ENCODE measurements around the gene ERP44. TPM values are rescaled to one million over a fixed set of nuclear protein-coding genes. Genes with fewer than 3 reads are reported as not detected.

The ERP44 gene
- total RNA-seq, 4 donors from 2014 or later, result 7.6 to 21.9 (median 12.6) TPM

GRCh38 chr9:100033877-100034551 lies 64.8 kb downstream of the ERP44 start:
- no peaks in the 10 kb centered on the region for H3K4me1 ChIP-seq
- H3K36me3 ChIP-seq, result no peaks in the 10 kb centered on the region
- H3K9me3 ChIP-seq, result peaks cover 0 to 3% of the 10 kb centered on the region in 2 donors
- DNase-seq, result no peak
- intact Hi-C loops (cut with DNase I; ENCODE audit: low total_unique reads), result no loop called here
- H3K4me3 ChIP-seq, result no peak overlapping the region
- no peaks in the 10 kb centered on the region for H3K27me3 ChIP-seq
- TF ChIP-seq POLR2A (IDR thresholded peaks at IDR 0.05) (no peak), CTCF (IDR thresholded peaks at IDR 0.05) (no peak)
- H3K27ac ChIP-seq, result no peak overlapping the region

- H3K27ac ChIP-seq, result no peak overlapping the region
- no peaks in the 10 kb centered on the region for H3K9me3 ChIP-seq
- TF ChIP-seq CTCF (IDR thresholded peaks at IDR 0.05), result no peak
- TF ChIP-seq POLR2A (IDR thresholded peaks at IDR 0.05), result no peak
- no peak overlapping the region for H3K4me3 ChIP-seq
- no peaks in the 10 kb centered on the region for H3K4me1 ChIP-seq
- intact Hi-C loops (cut with DNase I; ENCODE audit: low total_unique reads), result no loop called here
- H3K36me3 ChIP-seq, result no peaks in the 10 kb centered on the region
- H3K27me3 ChIP-seq, result no peaks in the 10 kb centered on the region
- no peak for DNase-seq
Observed at GRCh38 chr9:100030548-100030947, 68.3 kb downstream of the ERP44 start.

GRCh38 chr9:100029251-100029650 lies 69.5 kb downstream of the ERP44 start:
- H3K36me3 ChIP-seq, result no peaks in the 10 kb centered on the region
- no peak for TF ChIP-seq CTCF (IDR thresholded peaks at IDR 0.05)
- H3K4me3 ChIP-seq, result no peak overlapping the region
- H3K4me1 ChIP-seq, result no peaks in the 10 kb centered on the region
- no peaks in the 10 kb centered on the region for H3K27me3 ChIP-seq
- no peak for DNase-seq
- H3K27ac ChIP-seq, result no peak overlapping the region
- intact Hi-C loops (cut with DNase I; ENCODE audit: low total_unique reads), result no loop called here
- no peaks in the 10 kb centered on the region for H3K9me3 ChIP-seq

DNA sequence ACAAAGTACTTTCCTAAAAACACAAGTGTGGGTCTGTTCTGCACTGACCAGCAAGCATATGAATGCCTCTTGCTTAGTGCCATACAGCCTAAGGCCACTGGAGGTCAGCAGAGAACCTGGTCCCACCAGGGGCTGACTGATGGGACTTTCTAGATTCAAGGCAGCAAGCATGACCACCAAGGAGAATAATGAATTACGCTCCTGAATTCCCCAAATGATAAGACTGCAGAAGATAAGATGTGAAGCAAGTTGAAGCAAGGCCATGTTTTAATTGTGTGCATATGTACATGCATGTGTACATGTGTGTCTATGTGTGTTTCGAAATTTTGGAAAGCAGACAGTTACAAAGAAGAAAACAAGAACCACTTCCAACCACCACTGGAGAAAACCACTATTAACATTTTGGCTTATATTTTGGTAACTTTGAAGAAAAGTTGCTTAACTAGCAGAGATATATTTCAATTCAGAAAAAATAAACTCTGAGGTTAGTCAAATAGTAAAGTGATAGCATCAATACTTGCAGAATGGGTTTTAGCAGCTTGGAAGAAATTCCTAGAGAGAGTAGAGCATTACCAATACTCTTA lies 70.5 kb downstream of the ERP44 start:
- H3K4me3 ChIP-seq, result no peak overlapping the region
- intact Hi-C loops (cut with DNase I; ENCODE audit: low total_unique reads), result no loop called here
- no peaks in the 10 kb centered on the region for H3K4me1 ChIP-seq
- peak; percentile 54 to 68 for DNase-seq
- TF ChIP-seq CTCF (IDR thresholded peaks at IDR 0.05) (peak; percentile 67 to 80 (median 78)), POLR2A (IDR thresholded peaks at IDR 0.05) (no peak)
- no peaks in the 10 kb centered on the region for H3K9me3 ChIP-seq
- no peaks in the 10 kb centered on the region for H3K27me3 ChIP-seq
- H3K36me3 ChIP-seq, result no peaks in the 10 kb centered on the region
- H3K27ac ChIP-seq, result no peak overlapping the region

DNA sequence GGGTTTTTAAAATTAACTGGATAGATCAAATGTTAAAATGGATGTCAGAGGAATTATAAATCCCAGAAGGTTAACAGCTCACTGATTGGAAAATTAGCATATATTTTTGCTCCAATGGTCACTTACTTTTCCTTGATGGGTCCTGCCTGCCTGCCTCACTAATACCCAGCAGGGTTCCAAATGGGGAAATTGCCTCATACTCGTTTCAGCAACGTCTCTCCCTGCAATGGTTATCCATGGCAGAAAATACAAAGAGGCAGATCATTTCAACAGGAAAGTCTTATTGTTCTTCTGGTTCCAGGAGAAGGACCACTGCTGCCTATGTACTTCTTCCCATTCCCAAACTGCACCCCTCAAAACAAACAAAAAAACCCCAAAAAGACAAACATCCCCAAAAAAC lies 71.3 kb downstream of the ERP44 start:
- TF ChIP-seq CTCF (IDR thresholded peaks at IDR 0.05) (no peak), POLR2A (IDR thresholded peaks at IDR 0.05) (no peak)
- intact Hi-C loops (cut with DNase I; ENCODE audit: low total_unique reads), result no loop called here
- H3K9me3 ChIP-seq, result no peaks in the 10 kb centered on the region
- no peaks in the 10 kb centered on the region for H3K4me1 ChIP-seq
- no peak overlapping the region for H3K4me3 ChIP-seq
- no peaks in the 10 kb centered on the region for H3K27me3 ChIP-seq
- H3K27ac ChIP-seq, result no peak overlapping the region
- no peaks in the 10 kb centered on the region for H3K36me3 ChIP-seq
- DNase-seq, result no peak
